CD14-positive monocyte (primary cell): ENCODE measurements around the gene PDGFD. TPM values are rescaled to one million over a fixed set of nuclear protein-coding genes. Genes with fewer than 3 reads are reported as not detected.
A peak's percentile ranks its signal among the peaks of the same experiment; 100 is the strongest.

Experiments
- DNase-seq, 3 donors: peaks; one replicate each; pipeline ENCODE4 v3.0.0-alpha.2; 2011 to 2022
- H2AFZ ChIP-seq: 2 replicates; pipeline ENCODE4 v1.6.0; 2012; ENCODE audit warnings: mild to moderate bottlenecking, low read depth, low read length, inconsistent platforms; ENCODE audit not compliant: insufficient read depth, poor library complexity, severe bottlenecking
- H3K27ac ChIP-seq, 2 donors: 1 replicate in 1 of 2; 2 replicates in 1 of 2; pipeline ENCODE4 v1.5.1; 2012 to 2013; ENCODE audit warnings: low read length in 2 of 2, control low read depth in 1 of 2, inconsistent platforms in 1 of 2, low read depth in 1 of 2, mild to moderate bottlenecking in 1 of 2
- H3K27me3 ChIP-seq, 2 donors: one replicate each; pipeline versions ENCODE4 v1.6.0 to v1.6.1; 2011 to 2013; ENCODE audit warnings: low read length in 2 of 2; ENCODE audit not compliant: control insufficient read depth in 2 of 2, insufficient read depth in 2 of 2
- H3K36me3 ChIP-seq, 2 donors: replicated peaks in 1 of 2; 1 replicate in 1 of 2; 2 replicates in 1 of 2; pipeline versions ENCODE4 v1.5.1 to v1.6.1; 2012 to 2013; ENCODE audit warnings: low read length in 2 of 2, control low read depth in 1 of 2, inconsistent platforms in 1 of 2, mild to moderate bottlenecking in 1 of 2; ENCODE audit not compliant: insufficient read depth in 2 of 2, control insufficient read depth in 1 of 2
- H3K4me1 ChIP-seq, 2 donors: 1 replicate in 1 of 2; 2 replicates in 1 of 2; pipeline versions ENCODE4 v1.5.1 to v1.6.1; 2012 to 2013; ENCODE audit warnings: low read length in 2 of 2, control low read depth in 1 of 2, inconsistent platforms in 1 of 2, mild to moderate bottlenecking in 1 of 2, moderate library complexity in 1 of 2; ENCODE audit not compliant: insufficient read depth in 2 of 2, control insufficient read depth in 1 of 2
- H3K4me2 ChIP-seq: replicated peaks from 2 replicates; pipeline ENCODE3; 2012; ENCODE audit warnings: low read length, moderate library complexity, mild to moderate bottlenecking; ENCODE audit not compliant: poor library complexity, severe bottlenecking; ENCODE audit errors: extremely low read depth
- H3K4me3 ChIP-seq, 3 experiments: fragments of 200-600 bp in 1 of 3; sonication (generic) in 1 of 3; replicated peaks in 1 of 3; 1 replicate in 2 of 3; 2 replicates in 1 of 3; pipeline ENCODE4 v1.5.1; 2011 to 2013; ENCODE audit warnings: low read length in 3 of 3, mild to moderate bottlenecking in 3 of 3, control low read depth in 2 of 3, low read depth in 2 of 3, inconsistent platforms in 1 of 3, moderate library complexity in 1 of 3
- H3K79me2 ChIP-seq: 2 replicates; pipeline ENCODE4 v1.6.0; 2012; ENCODE audit warnings: mild to moderate bottlenecking, control low read depth, inconsistent platforms, low read length, moderate library complexity; ENCODE audit not compliant: insufficient read depth
- H3K9ac ChIP-seq: 2 replicates; pipeline ENCODE4 v1.6.0; 2017; ENCODE audit warnings: low read length, mild to moderate bottlenecking; ENCODE audit not compliant: insufficient read depth, poor library complexity, severe bottlenecking
- H3K9me3 ChIP-seq, 2 donors: replicated peaks in 1 of 2; 1 replicate in 1 of 2; 2 replicates in 1 of 2; pipeline versions ENCODE4 v1.5.1 to v1.6.1; 2012 to 2013; ENCODE audit warnings: low read length in 2 of 2, control low read depth in 1 of 2; ENCODE audit not compliant: control insufficient read depth in 1 of 2, insufficient read depth in 1 of 2
- H4K20me1 ChIP-seq: 2 replicates; pipeline ENCODE4 v1.6.0; 2012; ENCODE audit warnings: mild to moderate bottlenecking, low read length, control low read depth, moderate library complexity; ENCODE audit not compliant: insufficient read depth
- H3K27ac Mint-ChIP-seq, 7 donors: one replicate each; pipeline ENCODE4 v1.8.0; 2020; ENCODE audit warnings: mild to moderate bottlenecking in 7 of 7, mixed read lengths in 7 of 7, moderate library complexity in 6 of 7, inconsistent platforms in 2 of 7
- H3K27me3 Mint-ChIP-seq, 3 donors: one replicate each; pipeline ENCODE4 v1.8.0; 2021 to 2022; ENCODE audit warnings: low read depth in 3 of 3, mild to moderate bottlenecking in 3 of 3, mixed read lengths in 3 of 3, moderate library complexity in 3 of 3, inconsistent platforms in 1 of 3
- H3K36me3 Mint-ChIP-seq, 2 donors: one replicate each; pipeline ENCODE4 v1.8.0; 2020; ENCODE audit warnings: mixed read lengths in 2 of 2, inconsistent platforms in 1 of 2, mild to moderate bottlenecking in 1 of 2
- H3K4me1 Mint-ChIP-seq: one replicate; pipeline ENCODE4 v1.8.0; 2020; ENCODE audit warnings: mild to moderate bottlenecking, mixed read lengths
- H3K4me3 Mint-ChIP-seq, 2 donors: one replicate each; pipeline ENCODE4 v1.8.0; 2020; ENCODE audit warnings: mild to moderate bottlenecking in 2 of 2, mixed read lengths in 2 of 2, moderate library complexity in 1 of 2
- H3K9me3 Mint-ChIP-seq, 7 donors: one replicate each; pipeline ENCODE4 v1.8.0; 2020 to 2022; ENCODE audit warnings: mixed read lengths in 7 of 7, mild to moderate bottlenecking in 6 of 7, moderate library complexity in 6 of 7, inconsistent platforms in 2 of 7
- WGBS: methylation state at CpG from one replicate; pipeline ENCODE4 v1.1.5; 2013; ENCODE audit warnings: missing lambda C conversion rate; ENCODE audit not compliant: insufficient coverage; 5-methylcytosine and 5-hydroxymethylcytosine counted together
- intact Hi-C, 2 donors: fragments of 100-400 bp; cut with micrococcal nuclease; formaldehyde crosslinking; loops; one replicate each; pipeline versions ENCODE4 v1.15.0 to v1.15.1; 2023
- polyA plus RNA-seq, 3 donors: library from polyadenylated mRNA; depleted of rRNA in 1 of 3; unstranded in 2 of 3; stranded (reverse) in 1 of 3; fragments of 300-500 nt in 2 of 3; fragments of >200 nt in 1 of 3; fragmentation: Illumina TruSeq in 2 of 3; gene quantifications; 1 replicate in 2 of 3; 2 replicates in 1 of 3; pipeline ENCODE4 v1.2.3, GENCODE V29; 2012 to 2021
- TF ChIP-seq, protein P1 (sequence below): fragments of 200-600 bp; IDR thresholded peaks from one replicate; pipeline ENCODE4 v1.8.0; 2022; ENCODE audit warnings: antibody characterized with exemption, mild to moderate bottlenecking

The PDGFD gene
- polyA plus RNA-seq, 3 donors, result 0.05 to 0.15 TPM; not detected in 1

DNA sequence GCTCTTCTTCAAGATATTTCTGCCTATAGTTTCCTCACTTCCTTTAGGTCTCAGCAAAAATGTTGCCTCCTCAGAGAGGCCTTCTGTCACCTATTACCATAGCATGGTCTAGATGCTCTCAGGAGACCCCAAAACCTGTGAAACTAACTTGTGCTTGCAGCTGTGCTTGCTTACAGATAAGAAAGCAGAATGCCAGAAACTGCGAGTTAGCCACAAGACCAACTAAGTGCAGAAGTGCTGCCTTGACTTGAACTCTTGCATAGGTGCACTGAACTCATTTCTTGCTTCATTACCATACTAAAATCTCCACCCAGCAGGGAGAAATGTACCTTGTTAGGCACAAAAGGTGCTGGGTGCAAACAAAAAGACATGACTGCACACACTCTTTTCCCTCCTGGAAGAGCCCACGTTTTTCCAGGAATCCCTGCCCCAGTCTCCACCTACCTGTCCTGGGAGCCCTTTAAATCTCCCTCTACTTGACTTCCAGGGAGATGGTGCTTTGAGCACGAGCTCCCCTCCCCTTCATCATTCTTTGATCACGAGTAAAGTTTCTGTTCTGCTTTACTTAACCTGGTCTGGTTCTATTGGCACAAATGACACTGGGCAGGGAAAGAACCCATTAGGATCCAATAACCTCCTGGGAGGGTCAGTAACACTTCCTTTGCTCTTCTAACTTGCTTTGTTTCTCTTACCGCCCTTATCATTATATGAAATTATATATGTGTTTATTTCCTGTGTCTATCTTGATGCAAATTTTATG is 265.2 kb downstream of the PDGFD start:
- no peak for DNase-seq
- no peak overlapping the region for H3K27ac ChIP-seq
- Mint-ChIP-seq H3K4me1 (peaks cover 39% of the 10 kb centered on the region), H3K27ac (peak overlapping the region in 4 of 7 donors; percentile 25 to 75 (median 43)), H3K9me3 (peaks cover 0 to 2% (median 0%) of the 10 kb centered on the region in 7 donors), H3K4me3 (no peak overlapping the region), H3K36me3 (peaks cover 0 to 3% of the 10 kb centered on the region in 2 donors), H3K27me3 (peaks cover 0 to 1% (median 0%) of the 10 kb centered on the region in 3 donors)
- no peaks in the 10 kb centered on the region for H4K20me1 ChIP-seq
- intact Hi-C loops, result no loop called here
- no peak overlapping the region for H3K4me3 ChIP-seq
- 46% methylated on average over 4 of the region's 5 CpGs for WGBS
- H3K36me3 ChIP-seq, result no peaks in the 10 kb centered on the region
- no peak overlapping the region for H3K9ac ChIP-seq
- no peak overlapping the region for H3K4me2 ChIP-seq
- H3K9me3 ChIP-seq, result no peaks in the 10 kb centered on the region
- no peaks in the 10 kb centered on the region for H3K27me3 ChIP-seq
- H2AFZ ChIP-seq, result no peak overlapping the region
- TF ChIP-seq, protein P1, sequence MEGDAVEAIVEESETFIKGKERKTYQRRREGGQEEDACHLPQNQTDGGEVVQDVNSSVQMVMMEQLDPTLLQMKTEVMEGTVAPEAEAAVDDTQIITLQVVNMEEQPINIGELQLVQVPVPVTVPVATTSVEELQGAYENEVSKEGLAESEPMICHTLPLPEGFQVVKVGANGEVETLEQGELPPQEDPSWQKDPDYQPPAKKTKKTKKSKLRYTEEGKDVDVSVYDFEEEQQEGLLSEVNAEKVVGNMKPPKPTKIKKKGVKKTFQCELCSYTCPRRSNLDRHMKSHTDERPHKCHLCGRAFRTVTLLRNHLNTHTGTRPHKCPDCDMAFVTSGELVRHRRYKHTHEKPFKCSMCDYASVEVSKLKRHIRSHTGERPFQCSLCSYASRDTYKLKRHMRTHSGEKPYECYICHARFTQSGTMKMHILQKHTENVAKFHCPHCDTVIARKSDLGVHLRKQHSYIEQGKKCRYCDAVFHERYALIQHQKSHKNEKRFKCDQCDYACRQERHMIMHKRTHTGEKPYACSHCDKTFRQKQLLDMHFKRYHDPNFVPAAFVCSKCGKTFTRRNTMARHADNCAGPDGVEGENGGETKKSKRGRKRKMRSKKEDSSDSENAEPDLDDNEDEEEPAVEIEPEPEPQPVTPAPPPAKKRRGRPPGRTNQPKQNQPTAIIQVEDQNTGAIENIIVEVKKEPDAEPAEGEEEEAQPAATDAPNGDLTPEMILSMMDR, result no peak
- H3K4me1 ChIP-seq, result peaks cover 43% of the 10 kb centered on the region in 2 donors
- H3K79me2 ChIP-seq, result no peaks in the 10 kb centered on the region

DNA sequence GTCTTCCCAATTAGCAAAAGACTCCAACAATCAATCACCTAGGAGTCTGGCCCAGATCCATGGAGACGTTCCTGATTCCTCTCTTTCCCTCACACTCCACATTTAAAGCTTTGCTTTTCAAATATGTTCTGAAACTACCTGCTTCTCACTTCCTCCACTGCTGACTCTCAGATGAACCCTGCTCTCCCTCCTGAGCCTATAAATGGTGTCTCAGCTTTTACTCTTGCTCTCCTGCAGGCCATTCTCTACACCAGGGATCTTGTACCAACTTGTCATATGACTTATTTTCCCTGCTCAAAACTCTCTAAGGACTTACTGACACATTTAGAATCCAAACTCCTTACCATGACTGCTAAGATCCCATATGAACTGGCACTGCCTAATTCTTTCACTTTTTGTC is 265.9 kb downstream of the PDGFD start:
- H3K4me1 ChIP-seq, result peaks cover 36% of the 10 kb centered on the region in 2 donors
- no peak overlapping the region for H3K27ac ChIP-seq
- H3K4me3 ChIP-seq, result no peak overlapping the region
- peaks cover 39% of the 10 kb centered on the region for H3K4me1 Mint-ChIP-seq
- H3K9ac ChIP-seq, result no peak overlapping the region
- H3K36me3 Mint-ChIP-seq, result peaks cover 0 to 3% of the 10 kb centered on the region in 2 donors
- H3K27me3 ChIP-seq, result no peaks in the 10 kb centered on the region
- TF ChIP-seq, protein P1, result no peak
- no peak overlapping the region for H3K4me2 ChIP-seq
- H3K79me2 ChIP-seq, result no peaks in the 10 kb centered on the region
- 12% methylated on average over 1 of the region's 1 CpG for WGBS
- no peaks in the 10 kb centered on the region for H3K9me3 ChIP-seq
- DNase-seq, result no peak
- no peaks in the 10 kb centered on the region for H3K36me3 ChIP-seq
- H3K9me3 Mint-ChIP-seq, result peaks cover 0 to 2% (median 0%) of the 10 kb centered on the region in 7 donors
- no peak overlapping the region for H3K4me3 Mint-ChIP-seq
- peaks cover 0 to 1% (median 0%) of the 10 kb centered on the region in 3 donors for H3K27me3 Mint-ChIP-seq
- peak overlapping the region in 2 of 7 donors; percentile 15 to 37 for H3K27ac Mint-ChIP-seq
- no peak overlapping the region for H2AFZ ChIP-seq
- intact Hi-C loops, result no loop called here
- H4K20me1 ChIP-seq, result no peaks in the 10 kb centered on the region
